ENCODE measurements around the gene ELFN2.

DNA sequence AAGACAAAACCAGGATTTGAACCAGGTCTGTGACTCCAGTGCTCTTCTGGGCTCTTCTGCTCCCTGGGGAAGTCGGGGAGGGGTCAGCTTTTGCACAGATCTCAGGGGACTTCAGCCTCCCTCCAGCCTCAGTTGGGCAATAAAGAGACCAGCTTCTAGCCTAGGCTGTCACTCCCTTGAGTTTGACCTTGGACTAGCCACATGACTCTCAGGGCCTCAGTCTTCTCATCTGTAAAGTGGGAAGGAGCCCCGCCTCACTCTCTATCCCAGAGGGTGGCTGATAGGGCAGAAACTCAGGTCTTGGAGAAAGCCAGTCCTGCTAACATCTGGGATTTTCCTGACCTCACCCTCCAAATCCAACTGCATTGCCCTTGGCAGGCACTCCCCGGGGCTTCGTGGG is 38.7 kb downstream of the ELFN2 start:
- TF ChIP-seq EZH2 (IDR thresholded peaks at IDR 0.05; ENCODE audit: low read length, unreplicated experiment): no peak
- TF ChIP-seq CTCF (conservative IDR thresholded peaks at IDR 0.05; ENCODE audit: low read depth, low read length): no peak
- TF ChIP-seq EZH2phosphoT487 (IDR thresholded peaks at IDR 0.05; ENCODE audit: borderline replicate concordance, low read length): no peak
